K562 (cell line): ENCODE results near the gene CD207. TPM values are rescaled to one million over a fixed set of nuclear protein-coding genes. Genes with fewer than 3 reads are reported as not detected.

Source experiments
- GABPB2 ChIP-seq: fragments of 250-450 bp; sonication (Bioruptor Pico); conservative IDR thresholded peaks from 2 replicates; pipeline ENCODE4 v1.5.1; 2021; ENCODE audit warnings: mild to moderate bottlenecking
- MAFK ChIP-seq: IDR thresholded peaks from 2 replicates; pipeline ENCODE4 v1.6.1; 2011; ENCODE audit warnings: low read length, improper control_type of control experiment
- MTA3 ChIP-seq: fragments of 450-650 bp; formaldehyde crosslinking; IDR thresholded peaks from 2 replicates; pipeline ENCODE4 v1.6.1; 2017; ENCODE audit warnings: mild to moderate bottlenecking, borderline replicate concordance
- REST ChIP-seq, 2 experiments: fragments of 450-650 bp; formaldehyde crosslinking in 1 of 2; IDR thresholded peaks; 2 replicates each; pipeline versions ENCODE4 v1.4.0 to v1.6.1; 2014 to 2020; ENCODE audit warnings: mild to moderate bottlenecking in 2 of 2, borderline replicate concordance in 1 of 2, low read depth in 1 of 2
- polyA plus RNA-seq, 8 experiments: library from polyadenylated mRNA; depleted of rRNA in 4 of 8; stranded (reverse) in 5 of 8; unstranded in 3 of 8; fragments of >200 nt; fragmentation: Nextera tagmentation in 2 of 8; fragmentation: Illumina TruSeq in 1 of 8; extraction: Ambion mirVana in 2 of 8; extraction: Trizol in 1 of 8; gene quantifications; 2 replicates each; pipeline versions ENCODE4 v1.2.1 to v1.2.3, GENCODE V29; 2011 to 2014; ENCODE audit warnings: inconsistent platforms in 1 of 8, missing spikeins in 1 of 8
- total RNA-seq, 7 experiments: library from RNA; depleted of rRNA in 6 of 7; stranded (reverse); fragments of >200 nt in 6 of 7; fragmentation: Illumina TruSeq in 2 of 7; extraction: Trizol in 2 of 7; gene quantifications; 2 replicates each; pipeline versions ENCODE4 v1.2.1 to v1.2.3, GENCODE V29; 2011 to 2021; ENCODE audit warnings: low replicate concordance in 1 of 7

CD207 gene
- total and polyA plus RNA-seq, 9 of the 15 experiments (the other 6 are each of a cell fraction or from before 2014, with no cell fraction given): not detected

GRCh38 chr2:70871398-70872211 lies 36.0 kb upstream of the CD207 start (continued):
- peak; percentile 75 for TF ChIP-seq REST (IDR thresholded peaks at IDR 0.05; ENCODE audit: borderline replicate concordance)
- TF ChIP-seq REST (CRISPR knock-in tag; IDR thresholded peaks at IDR 0.05; ENCODE audit: low read depth): no peak
- TF ChIP-seq MTA3: 0 out of 2 replicates have a peak, but pooled peaks have one; percentile 24
- TF ChIP-seq GABPB2 (CRISPR knock-in tag): no peak
- TF ChIP-seq MAFK: peak; percentile 43; the same call in 1 of the 2 replicates
- TF ChIP-seq, all 486 proteins: peak for 26
